ENCODE results near the gene CHST9. TPM values are rescaled to one million over a fixed set of nuclear protein-coding genes. Genes with fewer than 3 reads are reported as not detected.

The CHST9 gene
- total and polyA plus RNA-seq, 10 donors: 0.87 to 23.9 (median 8.4) TPM

- intact Hi-C loops (cut with DNase I; ENCODE audit: low total_unique reads): no loop called here
- no peak for TF ChIP-seq POLR2AphosphoS5 (IDR thresholded peaks at IDR 0.05)
- no peak for TF ChIP-seq CTCF (IDR thresholded peaks at IDR 0.05 in 8 of 11, conservative IDR thresholded peaks at IDR 0.05 in 3 of 11)
- no peak for TF ChIP-seq POLR2A (IDR thresholded peaks at IDR 0.05)
- WGBS, 5 donors: 68 to 84% (median 71%) methylated on average over 3 of the region's 3 CpGs
These were observed 40.4 kb downstream of the CHST9 start for GRCh38 chr18:27144672-27145071.

GRCh38 chr18:27143580-27144287 lies 41.4 kb downstream of the CHST9 start:
- Histone ChIP-seq H3K4me3 (no peak overlapping the region), H3K4me1 (no peaks in the 10 kb centered on the region), H3K27ac (no peak overlapping the region), H3K27me3 (replicated peaks in 1 of 7) (no peaks in the 10 kb centered on the region), H3K36me3 (no peaks in the 10 kb centered on the region), H3K9me3 (peaks cover 0 to 18% (median 0%) of the 10 kb centered on the region in 8 donors)
- WGBS, 5 donors: 62 to 80% (median 74%) methylated on average over 10 of the region's 10 CpGs
- TF ChIP-seq CTCF (IDR thresholded peaks at IDR 0.05 in 8 of 11, conservative IDR thresholded peaks at IDR 0.05 in 3 of 11) (no peak), POLR2A (IDR thresholded peaks at IDR 0.05) (no peak), POLR2AphosphoS5 (IDR thresholded peaks at IDR 0.05) (no peak)
- DNase-seq: no peak
- intact Hi-C loops (cut with DNase I; ENCODE audit: low total_unique reads): no loop called here

More at GRCh38 chr18:27144672-27145071, 40.4 kb downstream of the CHST9 start:
- no peak overlapping the region for H3K27ac ChIP-seq
- H3K36me3 ChIP-seq: no peaks in the 10 kb centered on the region
- H3K27me3 ChIP-seq (replicated peaks in 1 of 7): no peaks in the 10 kb centered on the region
- no peak for DNase-seq
- no peak overlapping the region for H3K4me3 ChIP-seq
- peaks cover 0 to 27% (median 7%) of the 10 kb centered on the region in 8 donors for H3K9me3 ChIP-seq
- no peaks in the 10 kb centered on the region for H3K4me1 ChIP-seq

GRCh38 chr18:27142891-27143290 lies 42.2 kb downstream of the CHST9 start:
- TF ChIP-seq CTCF (IDR thresholded peaks at IDR 0.05 in 8 of 11, conservative IDR thresholded peaks at IDR 0.05 in 3 of 11) (no peak), POLR2A (IDR thresholded peaks at IDR 0.05) (no peak), POLR2AphosphoS5 (IDR thresholded peaks at IDR 0.05) (no peak)
- 76 to 90% (median 82%) methylated on average over 2 of the region's 2 CpGs for WGBS, 5 donors
- Histone ChIP-seq H3K4me1 (no peaks in the 10 kb centered on the region), H3K4me3 (no peak overlapping the region), H3K9me3 (peaks cover 0 to 13% (median 0%) of the 10 kb centered on the region in 8 donors), H3K36me3 (no peaks in the 10 kb centered on the region), H3K27ac (no peak overlapping the region), H3K27me3 (replicated peaks in 1 of 7) (no peaks in the 10 kb centered on the region)
- intact Hi-C loops (cut with DNase I; ENCODE audit: low total_unique reads): no loop called here
- DNase-seq: no peak

GRCh38 chr18:27141876-27142275 lies 43.2 kb downstream of the CHST9 start:
- intact Hi-C loops (cut with DNase I; ENCODE audit: low total_unique reads): no loop called here
- H3K36me3 ChIP-seq: no peaks in the 10 kb centered on the region
- H3K27me3 ChIP-seq (replicated peaks in 1 of 7): no peaks in the 10 kb centered on the region
- H3K4me1 ChIP-seq: no peaks in the 10 kb centered on the region
- DNase-seq: no peak
- H3K27ac ChIP-seq: no peak overlapping the region
- TF ChIP-seq POLR2A (IDR thresholded peaks at IDR 0.05): no peak
- no peak for TF ChIP-seq POLR2AphosphoS5 (IDR thresholded peaks at IDR 0.05)
- peaks cover 0 to 3% (median 0%) of the 10 kb centered on the region in 8 donors for H3K9me3 ChIP-seq
- no peak overlapping the region for H3K4me3 ChIP-seq
